Measurements from ENCODE around the gene RIN3. TPM values are rescaled to one million over a fixed set of nuclear protein-coding genes. Genes with fewer than 3 reads are reported as not detected.

The RIN3 gene
- total RNA-seq, 1 experiment from 2014 or later: 10.9 TPM

GRCh38 chr14:92563359-92563758, 49.8 kb downstream of the RIN3 start:
- no peak overlapping the region for H3K27ac ChIP-seq (ENCODE audit: low read length)
- ChIA-PET CTCF (interaction anchor here (0.6 kb wide), 1 partner anchor 124 kb away, joined by 6 read pairs; no protein-coding TSS in a partner anchor), POLR2A (no interaction called here)
- peaks cover 2% of the 10 kb centered on the region; the same call in 1 of the 2 replicates for H3K9me3 ChIP-seq (ENCODE audit: control insufficient read depth, insufficient read depth, low read depth, low read length)
- intact Hi-C loops (cut with micrococcal nuclease; ENCODE audit: unreplicated experiment) (no loop called here), in situ Hi-C loops (cut with HindIII; ENCODE audit: low pct_unique_long_range_greater_than_20kb, low sequenced_read_pairs) (no loop called here)
- DNase-seq (ENCODE audit: low read depth, low spot score) (no peak), ATAC-seq (no peak)
- H3K4me3 ChIP-seq (ENCODE audit: low read depth in 2 of 2, low read length in 2 of 2): no peak overlapping the region
- H3K27me3 ChIP-seq (ENCODE audit: control insufficient read depth, insufficient read depth, low read length): no peaks in the 10 kb centered on the region
- no peaks in the 10 kb centered on the region for H3K36me3 ChIP-seq (ENCODE audit: control insufficient read depth, insufficient read depth, low read length)
- H3K4me1 ChIP-seq (ENCODE audit: control insufficient read depth, insufficient read depth, low read length): no peaks in the 10 kb centered on the region
- BruUV-seq (replicated peaks): no TSS peak
- TF ChIP-seq REST (IDR thresholded peaks at IDR 0.05; ENCODE audit: insufficient read depth in 1 of 2, low read depth in 2 of 2, low read length in 1 of 2) (no peak), SIN3A (IDR thresholded peaks at IDR 0.05; ENCODE audit: borderline replicate concordance, insufficient read depth, low read depth, low read length) (no peak), POLR2AphosphoS5 (IDR thresholded peaks at IDR 0.05; ENCODE audit: low read depth, low read length) (no peak)

- DNase-seq (ENCODE audit: low read depth, low spot score): no peak
- H3K36me3 ChIP-seq (ENCODE audit: control insufficient read depth, insufficient read depth, low read length): no peaks in the 10 kb centered on the region
- no TSS peak for BruUV-seq (replicated peaks)
- ChIA-PET POLR2A (no interaction called here), CTCF (interaction anchor here (0.6 kb wide), 1 partner anchor 124 kb away, joined by 6 read pairs; no protein-coding TSS in a partner anchor)
- H3K4me3 ChIP-seq (ENCODE audit: low read depth in 2 of 2, low read length in 2 of 2): no peak overlapping the region
- H3K4me1 ChIP-seq (ENCODE audit: control insufficient read depth, insufficient read depth, low read length): no peaks in the 10 kb centered on the region
- in situ Hi-C loops (cut with HindIII; ENCODE audit: low pct_unique_long_range_greater_than_20kb, low sequenced_read_pairs): no loop called here
- ATAC-seq: no peak
- H3K27ac ChIP-seq (ENCODE audit: low read length): no peak overlapping the region
- no peak for TF ChIP-seq CTCF (IDR thresholded peaks at IDR 0.05)
- no peak for TF ChIP-seq TCF7L2 (IDR thresholded peaks at IDR 0.05; ENCODE audit: low read depth, low read length)
- no peak for TF ChIP-seq REST (IDR thresholded peaks at IDR 0.05; ENCODE audit: insufficient read depth in 1 of 2, low read depth in 2 of 2, low read length in 1 of 2)
- no peak for TF ChIP-seq POLR2AphosphoS5 (IDR thresholded peaks at IDR 0.05; ENCODE audit: low read depth, low read length)
- intact Hi-C loops (cut with micrococcal nuclease; ENCODE audit: unreplicated experiment): no loop called here
- H3K27me3 ChIP-seq (ENCODE audit: control insufficient read depth, insufficient read depth, low read length): no peaks in the 10 kb centered on the region
- peaks cover 2% of the 10 kb centered on the region; the same call in 1 of the 2 replicates for H3K9me3 ChIP-seq (ENCODE audit: control insufficient read depth, insufficient read depth, low read depth, low read length)
Observed at GRCh38 chr14:92563765-92564285, 50.2 kb downstream of the RIN3 start.

Measured in Panc1 (cell line).